DOHH2 (cell line): Measurements from ENCODE around the gene CLIC5.

ENCODE experiments used
- H3F3A ChIP-seq: fragments of 200-600 bp; sonication (generic), shearing (Covaris generic); 2 replicates; pipeline ENCODE4 v1.6.0; 2016; ENCODE audit warnings: antibody characterized with exemption, mild to moderate bottlenecking; ENCODE audit not compliant: control insufficient read depth, insufficient read depth
- H3K27ac ChIP-seq: fragments of 200-600 bp; sonication (generic); 2 replicates; pipeline ENCODE4 v1.5.1; 2014; ENCODE audit warnings: low read depth, mild to moderate bottlenecking, low read length, moderate library complexity
- H3K27me3 ChIP-seq: fragments of 200-600 bp; sonication (generic); 2 replicates; pipeline ENCODE4 v1.6.1; 2014; ENCODE audit warnings: mild to moderate bottlenecking, low read length, mixed read lengths; ENCODE audit not compliant: control insufficient read depth
- H3K36me3 ChIP-seq: fragments of 200-600 bp; sonication (generic); 2 replicates; pipeline ENCODE4 v1.6.1; 2014; ENCODE audit warnings: mild to moderate bottlenecking, low read length, moderate library complexity, mixed read lengths; ENCODE audit not compliant: control insufficient read depth
- H3K4me1 ChIP-seq: fragments of 200-600 bp; sonication (generic); 2 replicates; pipeline ENCODE4 v1.6.1; 2014; ENCODE audit warnings: mild to moderate bottlenecking, low read length, mixed read lengths; ENCODE audit not compliant: control insufficient read depth
- H3K4me2 ChIP-seq: fragments of 200-600 bp; sonication (generic); 2 replicates; pipeline ENCODE4 v1.6.0; 2014; ENCODE audit warnings: mild to moderate bottlenecking, low read length, moderate library complexity
- H3K4me3 ChIP-seq: fragments of 200-600 bp; sonication (generic); 2 replicates; pipeline ENCODE4 v1.5.1; 2014; ENCODE audit warnings: mild to moderate bottlenecking, low read length, mixed read lengths
- H3K79me2 ChIP-seq: fragments of 200-600 bp; sonication (generic); 2 replicates; pipeline ENCODE4 v1.6.1; 2014; ENCODE audit warnings: mild to moderate bottlenecking, low read length, mixed read lengths; ENCODE audit not compliant: control insufficient read depth
- H3K9me2 ChIP-seq: fragments of 200-600 bp; sonication (generic); replicated peaks from 2 replicates; pipeline ENCODE4 v1.6.1; 2014; ENCODE audit warnings: mild to moderate bottlenecking, low read length, mixed read lengths; ENCODE audit not compliant: control insufficient read depth
- H3K9me3 ChIP-seq: fragments of 200-600 bp; sonication (generic); 2 replicates; pipeline ENCODE4 v1.6.1; 2014; ENCODE audit warnings: antibody characterized with exemption, low read length, mixed read lengths; ENCODE audit not compliant: control insufficient read depth, insufficient read depth
- H4K20me1 ChIP-seq: fragments of 200-600 bp; sonication (generic); 2 replicates; pipeline ENCODE4 v1.6.0; 2014; ENCODE audit warnings: low read depth, mild to moderate bottlenecking, antibody characterized with exemption, low read length, moderate library complexity; ENCODE audit not compliant: control insufficient read depth, insufficient read depth
- CTCF ChIP-seq: fragments of 200-600 bp; sonication (generic); IDR thresholded peaks from one replicate; pipeline ENCODE4 v1.5.1; 2014; ENCODE audit warnings: antibody characterized with exemption, mild to moderate bottlenecking, low read depth, low read length; ENCODE audit not compliant: poor library complexity, severe bottlenecking
- EZH2phosphoT487 ChIP-seq: fragments of 200-600 bp; sonication (generic); IDR thresholded peaks from 2 replicates; pipeline ENCODE4 v1.6.1; 2017; ENCODE audit warnings: borderline replicate concordance, mild to moderate bottlenecking, antibody characterized with exemption, low read length, moderate library complexity, mixed read lengths

CLIC5 gene

GRCh38 chr6:45850378-45851033, 165.2 kb downstream of the CLIC5 start:
- Histone ChIP-seq H4K20me1 (no peaks in the 10 kb centered on the region), H3K27ac (no peak overlapping the region), H3K9me2 (no peaks in the 10 kb centered on the region), H3F3A (no peaks in the 10 kb centered on the region), H3K27me3 (no peaks in the 10 kb centered on the region), H3K36me3 (no peaks in the 10 kb centered on the region), H3K4me3 (no peak overlapping the region), H3K79me2 (no peaks in the 10 kb centered on the region), H3K9me3 (no peaks in the 10 kb centered on the region), H3K4me1 (no peaks in the 10 kb centered on the region), H3K4me2 (no peak overlapping the region)
- TF ChIP-seq CTCF (no peak), EZH2phosphoT487 (no peak)

GRCh38 chr6:45845567-45845966, 170.1 kb downstream of the CLIC5 start:
- no peaks in the 10 kb centered on the region for H4K20me1 ChIP-seq
- H3K4me3 ChIP-seq = no peak overlapping the region
- H3K9me2 ChIP-seq = no peaks in the 10 kb centered on the region
- no peaks in the 10 kb centered on the region for H3K36me3 ChIP-seq
- H3K9me3 ChIP-seq = no peaks in the 10 kb centered on the region
- no peak overlapping the region for H3K27ac ChIP-seq
- TF ChIP-seq EZH2phosphoT487 = no peak
- TF ChIP-seq CTCF = no peak
- no peaks in the 10 kb centered on the region for H3K27me3 ChIP-seq
- H3F3A ChIP-seq = no peaks in the 10 kb centered on the region
- no peaks in the 10 kb centered on the region for H3K79me2 ChIP-seq
- H3K4me1 ChIP-seq = no peaks in the 10 kb centered on the region
- H3K4me2 ChIP-seq = no peak overlapping the region

GRCh38 chr6:45844986-45845385, 170.7 kb downstream of the CLIC5 start:
- H3K4me3 ChIP-seq = no peak overlapping the region
- H3K79me2 ChIP-seq = no peaks in the 10 kb centered on the region
- H3K9me2 ChIP-seq = no peaks in the 10 kb centered on the region
- no peaks in the 10 kb centered on the region for H4K20me1 ChIP-seq
- no peaks in the 10 kb centered on the region for H3F3A ChIP-seq
- H3K4me2 ChIP-seq = no peak overlapping the region
- no peak overlapping the region for H3K27ac ChIP-seq
- H3K9me3 ChIP-seq = no peaks in the 10 kb centered on the region
- H3K4me1 ChIP-seq = no peaks in the 10 kb centered on the region
- TF ChIP-seq CTCF (no peak), EZH2phosphoT487 (no peak)
- H3K36me3 ChIP-seq = no peaks in the 10 kb centered on the region
- no peaks in the 10 kb centered on the region for H3K27me3 ChIP-seq
